ENCODE data around the gene PSTPIP1. TPM values are rescaled to one million over a fixed set of nuclear protein-coding genes. Genes with fewer than 3 reads are reported as not detected.

The PSTPIP1 gene
- total and polyA plus RNA-seq, 2 of the 4 experiments (the other 2 are of a cell fraction): 0.36 to 1.1 TPM

DNA sequence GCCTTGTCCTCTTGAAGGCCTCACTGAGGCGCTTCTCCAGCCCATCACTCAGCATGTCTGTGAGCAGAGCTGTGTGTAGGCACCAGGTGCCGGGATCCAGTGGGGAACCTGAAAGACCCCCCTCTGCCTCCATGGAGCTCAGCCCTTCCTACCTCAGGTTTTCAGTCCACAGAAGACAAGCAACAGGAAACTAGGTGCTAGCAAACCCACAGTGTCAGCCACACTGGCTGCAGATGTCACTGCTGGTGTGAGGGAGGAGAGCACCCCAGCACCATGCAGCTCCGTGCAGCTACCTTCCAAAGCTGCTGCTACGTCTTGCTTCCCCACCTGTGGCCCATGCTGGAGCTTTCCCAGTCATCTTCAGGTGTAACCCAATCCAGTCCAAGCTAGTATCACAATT, 17.9 kb downstream of the PSTPIP1 start:
- H2BK20ac ChIP-seq (ENCODE audit: low read depth, low read length): no peak overlapping the region
- no peak overlapping the region for H3K27ac ChIP-seq (ENCODE audit: insufficient read depth, low read length)
- no peaks in the 10 kb centered on the region for H3K9me1 ChIP-seq (ENCODE audit: insufficient read depth, low read length)
- no peak overlapping the region for H3K4ac ChIP-seq (ENCODE audit: low read depth, low read length)
- no peaks in the 10 kb centered on the region for H3K79me1 ChIP-seq (ENCODE audit: low read depth in 1 of 2, low read length in 2 of 2)
- no peak overlapping the region for H2BK15ac ChIP-seq (ENCODE audit: low read depth, low read length)
- H4K8ac ChIP-seq (ENCODE audit: low read depth in 2 of 2, low read length in 2 of 2): no peak overlapping the region
- no peak overlapping the region for H3K4me2 ChIP-seq (ENCODE audit: low read depth, low read length)
- H3K14ac ChIP-seq (replicated peaks; ENCODE audit: low read depth, low read length): no peak overlapping the region
- no peaks in the 10 kb centered on the region for H4K20me1 ChIP-seq (ENCODE audit: insufficient read depth, low read length)
- no peak overlapping the region for H3K4me3 ChIP-seq (ENCODE audit: insufficient read depth, low read depth, low read length)
- H3K18ac ChIP-seq (ENCODE audit: low read depth, low read length): no peak overlapping the region
- no peak for DNase-seq
- H3K4me1 ChIP-seq (ENCODE audit: control insufficient read depth, insufficient read depth, low read length): no peaks in the 10 kb centered on the region
- H2AK5ac ChIP-seq (ENCODE audit: low read depth, low read length): no peak overlapping the region
- no peak for ATAC-seq (ENCODE audit: low read depth)
- no peaks in the 10 kb centered on the region for H3K36me3 ChIP-seq (ENCODE audit: control insufficient read depth, insufficient read depth, low read length)
- no peak overlapping the region for H2AK9ac ChIP-seq (replicated peaks; ENCODE audit: low read depth, low read length, poor library complexity)
- H3K27me3 ChIP-seq (ENCODE audit: control insufficient read depth, insufficient read depth, low read length): peaks cover 33% of the 10 kb centered on the region
- no peak overlapping the region for H2BK5ac ChIP-seq (ENCODE audit: low read depth, low read length, poor library complexity, severe bottlenecking)
- in situ Hi-C loops (cut with MboI; ENCODE audit: low sequenced_read_pairs): no loop called here
- POLR2A ChIA-PET (ENCODE audit: unreplicated experiment): no interaction called here
- no peak overlapping the region for H3K23ac ChIP-seq (ENCODE audit: low read depth, low read length)
- dilution Hi-C loops (cut with HindIII; ENCODE audit: low sequenced_read_pairs, unreplicated experiment): no loop called here
- H3K9me3 ChIP-seq (ENCODE audit: control insufficient read depth, insufficient read depth, low read length): no peaks in the 10 kb centered on the region
- H3K56ac ChIP-seq (ENCODE audit: extremely low read depth, insufficient read depth, low read length): no peak overlapping the region
- H4K5ac ChIP-seq (ENCODE audit: low read depth, low read length): no peak overlapping the region
- H2BK120ac ChIP-seq (ENCODE audit: low read depth, low read length): no peak overlapping the region
- intact Hi-C loops (cut with micrococcal nuclease): no loop called here
- no peak overlapping the region for H4K91ac ChIP-seq (ENCODE audit: insufficient read depth, low read depth, low read length)
- H3K9ac ChIP-seq (ENCODE audit: low read depth, low read length): no peak overlapping the region
- TF ChIP-seq RFX5 (IDR thresholded peaks at IDR 0.05; ENCODE audit: low read depth, low read length): no peak
- no peak for TF ChIP-seq MAZ (IDR thresholded peaks at IDR 0.05; ENCODE audit: borderline replicate concordance, low read depth, low read length)
- TF ChIP-seq, protein P1, sequence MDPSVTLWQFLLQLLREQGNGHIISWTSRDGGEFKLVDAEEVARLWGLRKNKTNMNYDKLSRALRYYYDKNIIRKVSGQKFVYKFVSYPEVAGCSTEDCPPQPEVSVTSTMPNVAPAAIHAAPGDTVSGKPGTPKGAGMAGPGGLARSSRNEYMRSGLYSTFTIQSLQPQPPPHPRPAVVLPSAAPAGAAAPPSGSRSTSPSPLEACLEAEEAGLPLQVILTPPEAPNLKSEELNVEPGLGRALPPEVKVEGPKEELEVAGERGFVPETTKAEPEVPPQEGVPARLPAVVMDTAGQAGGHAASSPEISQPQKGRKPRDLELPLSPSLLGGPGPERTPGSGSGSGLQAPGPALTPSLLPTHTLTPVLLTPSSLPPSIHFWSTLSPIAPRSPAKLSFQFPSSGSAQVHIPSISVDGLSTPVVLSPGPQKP (IDR thresholded peaks at IDR 0.05; ENCODE audit: borderline replicate concordance, low read depth, low read length): no peak
- TF ChIP-seq, protein P2, sequence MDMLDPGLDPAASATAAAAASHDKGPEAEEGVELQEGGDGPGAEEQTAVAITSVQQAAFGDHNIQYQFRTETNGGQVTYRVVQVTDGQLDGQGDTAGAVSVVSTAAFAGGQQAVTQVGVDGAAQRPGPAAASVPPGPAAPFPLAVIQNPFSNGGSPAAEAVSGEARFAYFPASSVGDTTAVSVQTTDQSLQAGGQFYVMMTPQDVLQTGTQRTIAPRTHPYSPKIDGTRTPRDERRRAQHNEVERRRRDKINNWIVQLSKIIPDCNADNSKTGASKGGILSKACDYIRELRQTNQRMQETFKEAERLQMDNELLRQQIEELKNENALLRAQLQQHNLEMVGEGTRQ (IDR thresholded peaks at IDR 0.05; ENCODE audit: low read depth, low read length): no peak
- TF ChIP-seq RAD21 (IDR thresholded peaks at IDR 0.05; ENCODE audit: low read length): no peak
- TF ChIP-seq POLR2A (IDR thresholded peaks at IDR 0.05; ENCODE audit: low read depth, low read length): no peak
- TF ChIP-seq, protein P3, sequence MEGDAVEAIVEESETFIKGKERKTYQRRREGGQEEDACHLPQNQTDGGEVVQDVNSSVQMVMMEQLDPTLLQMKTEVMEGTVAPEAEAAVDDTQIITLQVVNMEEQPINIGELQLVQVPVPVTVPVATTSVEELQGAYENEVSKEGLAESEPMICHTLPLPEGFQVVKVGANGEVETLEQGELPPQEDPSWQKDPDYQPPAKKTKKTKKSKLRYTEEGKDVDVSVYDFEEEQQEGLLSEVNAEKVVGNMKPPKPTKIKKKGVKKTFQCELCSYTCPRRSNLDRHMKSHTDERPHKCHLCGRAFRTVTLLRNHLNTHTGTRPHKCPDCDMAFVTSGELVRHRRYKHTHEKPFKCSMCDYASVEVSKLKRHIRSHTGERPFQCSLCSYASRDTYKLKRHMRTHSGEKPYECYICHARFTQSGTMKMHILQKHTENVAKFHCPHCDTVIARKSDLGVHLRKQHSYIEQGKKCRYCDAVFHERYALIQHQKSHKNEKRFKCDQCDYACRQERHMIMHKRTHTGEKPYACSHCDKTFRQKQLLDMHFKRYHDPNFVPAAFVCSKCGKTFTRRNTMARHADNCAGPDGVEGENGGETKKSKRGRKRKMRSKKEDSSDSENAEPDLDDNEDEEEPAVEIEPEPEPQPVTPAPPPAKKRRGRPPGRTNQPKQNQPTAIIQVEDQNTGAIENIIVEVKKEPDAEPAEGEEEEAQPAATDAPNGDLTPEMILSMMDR (conservative IDR thresholded peaks at IDR 0.05; ENCODE audit: low read depth, low read length): no peak
- no peak for TF ChIP-seq MXI1 (IDR thresholded peaks at IDR 0.05; ENCODE audit: borderline replicate concordance, low read depth, low read length)
- TF ChIP-seq BHLHE40 (IDR thresholded peaks at IDR 0.05; ENCODE audit: low read depth, low read length): no peak
- no peak for TF ChIP-seq SMC3 (IDR thresholded peaks at IDR 0.05; ENCODE audit: low read depth, low read length)
- BruUV-seq (replicated peaks): no TSS peak
- no peak overlapping the region for H2AFZ ChIP-seq (replicated peaks; ENCODE audit: low read length, poor library complexity)
- no CpG with 5 or more reads among the region's 4 CpGs for WGBS, 2 experiments (ENCODE audit: extremely low coverage in 2 of 2, insufficient read length in 1 of 2)
- CTCF ChIA-PET: no interaction called here
